ENCODE results near the gene CBR1. TPM values are rescaled to one million over a fixed set of nuclear protein-coding genes. Genes with fewer than 3 reads are reported as not detected.

The CBR1 gene
- total RNA-seq, 4 donors from 2014 or later: 55.6 to 114 (median 79.5) TPM

- no peak for TF ChIP-seq CTCF (IDR thresholded peaks at IDR 0.05; ENCODE audit: low read depth)
These were observed 21.5 kb upstream of the CBR1 start for GRCh38 chr21:36048357-36048756.

GRCh38 chr21:36052860-36053714 is 16.7 kb upstream of the CBR1 start:
- TF ChIP-seq CTCF (IDR thresholded peaks at IDR 0.05; ENCODE audit: low read depth): no peak

GRCh38 chr21:36053715-36054062 is 16.1 kb upstream of the CBR1 start:
- TF ChIP-seq CTCF (IDR thresholded peaks at IDR 0.05; ENCODE audit: low read depth): no peak

GRCh38 chr21:36055551-36055950 is 14.3 kb upstream of the CBR1 start:
- no peak for TF ChIP-seq CTCF (IDR thresholded peaks at IDR 0.05; ENCODE audit: low read depth)

GRCh38 chr21:36059823-36060158 is 10.0 kb upstream of the CBR1 start:
- no peak for TF ChIP-seq CTCF (IDR thresholded peaks at IDR 0.05; ENCODE audit: low read depth)

- no peak for TF ChIP-seq CTCF (IDR thresholded peaks at IDR 0.05; ENCODE audit: low read depth)
These were observed 9.5 kb upstream of the CBR1 start, which contains the start of gene SETD4 for GRCh38 chr21:36060159-36060921. Gene SETD4, minus strand, starts transcription at chr21:36060526. Its CDS starts 1,638 bp downstream, at chr21:36058888.

GRCh38 chr21:36061445-36061844 is 8.4 kb upstream of the CBR1 start:
- TF ChIP-seq CTCF (IDR thresholded peaks at IDR 0.05; ENCODE audit: low read depth): no peak
